GM19468 (cell line): ENCODE data around the gene KLK11.

Experiments
- ATAC-seq: cut with Tn5 transposase; IDR thresholded peaks from one replicate; pipeline ENCODE4 v1.9.1; 2021; ENCODE audit warnings: mild to moderate bottlenecking, moderate library complexity, moderate number of reproducible peaks; ENCODE audit not compliant: unreplicated experiment; ENCODE audit errors: extremely low read depth

The KLK11 gene

DNA sequence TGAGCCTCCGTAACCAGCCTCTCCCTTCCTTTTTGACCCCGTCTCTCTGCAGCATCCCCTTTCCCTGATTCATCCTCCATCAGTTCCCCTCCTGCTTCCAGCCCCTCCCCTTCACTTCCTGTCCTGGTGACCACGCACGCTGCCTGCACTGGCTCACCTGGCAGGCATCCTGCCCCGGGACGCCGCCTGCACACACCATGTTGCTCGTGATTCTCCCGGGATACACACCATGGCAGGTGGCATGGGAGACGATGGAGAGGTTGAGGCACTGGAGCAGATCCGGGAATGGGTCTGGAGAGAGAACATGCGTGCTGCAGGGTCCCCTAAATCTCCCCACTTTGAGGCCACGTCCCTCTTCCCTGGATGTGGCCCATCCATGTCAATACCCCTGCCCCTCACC is 4.2 kb upstream of the KLK11 start:
- ATAC-seq, result no peak

DNA sequence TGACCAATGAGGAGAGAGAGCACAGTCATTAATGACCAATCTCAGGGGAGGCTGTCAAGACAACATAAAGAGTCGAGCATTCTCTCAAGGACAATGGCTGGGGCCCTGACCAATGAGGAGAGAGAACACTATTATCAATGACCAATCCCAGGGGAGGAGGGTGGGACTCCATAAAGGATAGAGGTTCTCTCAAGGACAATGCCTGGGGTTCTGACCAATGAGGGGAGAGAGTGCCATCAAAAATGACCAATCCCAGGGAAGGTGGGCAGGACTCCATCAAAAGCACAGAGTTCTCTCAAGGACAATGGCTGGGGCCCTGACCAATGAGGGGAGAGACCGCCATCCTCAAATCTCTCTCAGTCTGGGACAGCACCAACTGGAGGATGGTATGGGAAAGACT is 3.3 kb upstream of the KLK11 start:
- ATAC-seq, result no peak

DNA sequence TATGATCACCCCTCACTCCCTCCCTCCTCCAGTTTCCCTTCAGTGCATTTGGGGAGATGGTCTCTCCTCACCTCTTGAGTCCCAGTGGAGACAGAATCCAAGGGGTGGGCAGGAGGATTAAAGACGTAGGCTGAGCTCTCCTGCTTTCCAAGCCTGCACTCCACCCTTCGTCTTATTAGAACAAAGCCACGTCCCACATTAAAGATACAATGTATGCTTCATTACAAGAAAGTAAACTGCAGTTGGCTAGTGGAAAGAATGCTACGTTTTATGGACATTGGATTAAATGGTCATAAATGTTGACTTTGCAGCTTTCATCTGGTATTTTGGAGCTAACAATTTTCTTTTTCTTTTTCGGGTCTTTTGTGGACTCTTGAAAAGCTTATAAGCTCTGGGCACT is 1.5 kb upstream of the KLK11 start:
- no peak for ATAC-seq

DNA sequence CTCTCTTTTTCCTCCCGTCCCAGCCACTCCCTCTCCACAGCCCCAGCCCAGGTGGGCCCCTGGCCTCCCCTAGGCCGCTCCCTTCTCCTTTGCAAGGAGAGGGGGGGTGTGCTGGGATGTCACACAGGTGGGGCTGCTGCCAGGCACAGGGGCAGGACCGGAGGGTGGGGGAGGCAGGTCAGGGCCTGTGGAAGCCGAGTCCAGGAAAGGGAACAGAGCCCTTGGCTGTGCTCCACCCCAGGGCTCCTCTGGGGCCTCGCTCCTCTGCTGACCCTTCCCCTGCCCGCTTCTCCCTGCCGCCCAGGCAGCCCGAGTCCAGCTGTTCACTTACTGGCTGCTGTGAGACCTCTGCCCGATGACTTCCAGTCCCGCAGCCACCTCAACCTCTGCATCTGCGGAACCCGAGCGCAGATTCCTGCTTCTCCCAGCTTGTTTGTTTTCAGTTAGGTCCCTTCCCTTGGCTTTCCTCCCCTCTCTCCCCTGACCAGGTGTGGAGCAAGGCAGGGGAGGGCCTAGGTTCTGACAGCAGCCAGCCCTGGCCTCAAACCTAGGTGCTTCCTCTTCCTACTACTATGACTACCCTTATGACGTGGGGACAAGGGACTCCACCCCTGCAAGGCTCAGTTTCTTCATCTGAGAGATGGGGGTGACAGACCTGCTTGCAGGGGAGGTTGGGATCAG is 850 bp upstream of the KLK11 start:
- ATAC-seq, result no peak

DNA sequence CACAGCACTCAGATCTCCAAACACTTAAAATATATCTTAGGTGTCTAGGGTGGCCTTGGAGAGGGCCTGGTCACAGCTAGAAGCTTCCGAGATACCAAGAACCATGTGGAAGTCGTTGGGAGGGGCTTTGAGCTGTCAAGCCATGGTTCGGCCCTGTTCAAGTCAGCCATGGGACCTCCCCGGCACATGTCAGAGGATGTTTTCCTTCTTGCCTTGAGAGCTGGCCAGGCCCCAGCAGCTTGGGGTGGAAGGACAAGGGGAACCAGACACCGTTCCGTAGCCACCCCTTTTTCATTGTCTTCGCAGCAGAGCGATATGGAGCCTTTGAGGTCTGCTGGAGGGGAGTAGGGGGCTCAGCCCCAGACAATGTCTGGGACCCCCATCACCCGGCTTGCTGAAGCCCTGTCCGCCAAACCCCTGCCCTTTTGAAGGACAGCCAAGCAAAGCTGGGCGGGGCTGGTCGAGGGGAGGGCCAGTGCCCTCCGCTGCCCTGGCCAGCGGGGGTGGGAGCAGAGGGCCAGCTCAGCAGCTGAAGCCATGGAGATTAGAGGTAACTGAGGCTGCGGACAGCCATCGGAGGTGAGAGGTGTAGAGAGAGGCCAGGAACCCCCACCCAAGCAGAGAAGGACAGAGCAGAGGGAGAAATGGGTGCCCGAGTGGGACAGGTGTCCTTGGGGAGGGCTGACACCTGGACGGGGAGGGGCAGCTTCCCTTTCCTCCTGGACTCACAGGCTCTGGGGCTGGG is 435 bp downstream of the KLK11 start:
- no peak for ATAC-seq

DNA sequence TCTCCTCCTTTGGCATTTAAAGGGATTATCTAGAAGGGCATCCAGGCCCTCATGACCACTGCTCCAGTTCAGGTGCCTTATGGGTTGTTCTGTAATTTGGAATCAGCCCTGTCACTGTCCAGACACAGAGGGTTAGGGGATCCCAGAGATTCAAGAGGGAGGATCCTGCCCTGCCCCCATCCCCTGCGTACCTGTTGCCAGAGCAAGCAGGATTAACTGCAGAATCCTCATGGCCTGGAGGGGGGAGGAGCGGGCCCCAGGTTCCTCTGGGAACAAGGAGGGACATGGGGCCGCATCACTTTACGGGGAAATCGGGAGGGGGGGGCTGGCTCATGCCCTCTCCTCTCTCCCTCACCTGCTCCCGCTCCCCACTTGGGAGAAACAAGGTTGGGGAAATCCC is 1.0 kb downstream of the KLK11 start:
- no peak for ATAC-seq

DNA sequence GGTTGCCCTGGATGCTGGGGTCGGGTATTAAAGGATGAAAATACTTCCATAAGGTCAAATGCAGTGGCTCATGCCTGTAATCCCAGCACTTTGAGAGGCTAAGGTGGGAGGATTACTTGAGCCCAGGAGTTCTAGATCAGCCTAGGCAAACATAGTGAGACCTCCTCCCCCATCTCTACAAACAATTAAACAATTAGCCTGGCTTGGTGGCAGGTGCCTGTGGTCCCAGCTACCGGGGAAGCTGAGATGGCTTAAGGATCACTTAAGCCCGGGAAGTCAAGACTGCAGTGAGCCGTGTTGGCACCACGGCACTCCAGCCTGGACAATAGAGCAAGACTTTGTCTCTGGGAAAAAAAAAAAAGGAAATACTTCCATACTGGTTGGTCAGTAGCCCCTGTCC is 1.5 kb downstream of the KLK11 start:
- ATAC-seq, result no peak

DNA sequence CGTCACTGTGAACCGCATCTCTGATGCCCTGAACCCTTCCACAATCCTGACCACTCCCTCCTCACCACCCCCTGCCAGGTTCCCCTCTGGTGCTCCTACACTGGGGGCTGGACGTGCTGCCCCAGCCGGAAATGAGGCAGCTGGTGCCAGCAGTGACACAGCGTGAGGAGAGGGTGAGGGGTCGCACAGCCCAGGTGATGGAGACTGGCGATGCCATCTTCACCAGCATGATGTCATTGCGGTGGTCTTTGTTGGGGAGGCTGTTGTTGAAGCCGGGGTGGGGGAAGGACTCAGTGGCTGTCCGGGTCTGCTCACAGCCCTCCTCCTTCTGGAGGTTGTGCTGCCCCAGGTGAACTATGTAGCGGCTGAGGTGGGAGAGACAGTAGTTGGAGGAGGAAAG is 2.5 kb downstream of the KLK11 start:
- no peak for ATAC-seq

DNA sequence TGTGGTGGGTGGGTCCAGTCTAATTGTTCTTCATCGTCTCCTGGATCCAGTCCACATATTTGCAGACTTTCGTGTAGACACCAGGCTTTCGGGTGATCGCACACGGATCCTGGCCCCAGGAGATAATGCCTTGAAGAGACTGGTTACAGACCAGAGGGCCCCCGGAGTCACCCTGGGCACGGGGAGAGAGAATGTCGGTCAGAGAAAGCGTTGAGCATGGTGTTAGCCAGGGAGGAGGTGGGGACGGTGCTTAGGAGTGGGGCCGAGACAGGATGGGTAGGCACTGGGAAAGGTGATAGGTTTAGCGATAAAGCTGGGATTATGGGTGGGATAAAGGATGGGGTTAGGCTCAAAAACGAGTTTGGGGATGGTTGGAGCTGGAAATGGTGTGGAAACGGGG is 3.9 kb downstream of the KLK11 start:
- ATAC-seq, result no peak

DNA sequence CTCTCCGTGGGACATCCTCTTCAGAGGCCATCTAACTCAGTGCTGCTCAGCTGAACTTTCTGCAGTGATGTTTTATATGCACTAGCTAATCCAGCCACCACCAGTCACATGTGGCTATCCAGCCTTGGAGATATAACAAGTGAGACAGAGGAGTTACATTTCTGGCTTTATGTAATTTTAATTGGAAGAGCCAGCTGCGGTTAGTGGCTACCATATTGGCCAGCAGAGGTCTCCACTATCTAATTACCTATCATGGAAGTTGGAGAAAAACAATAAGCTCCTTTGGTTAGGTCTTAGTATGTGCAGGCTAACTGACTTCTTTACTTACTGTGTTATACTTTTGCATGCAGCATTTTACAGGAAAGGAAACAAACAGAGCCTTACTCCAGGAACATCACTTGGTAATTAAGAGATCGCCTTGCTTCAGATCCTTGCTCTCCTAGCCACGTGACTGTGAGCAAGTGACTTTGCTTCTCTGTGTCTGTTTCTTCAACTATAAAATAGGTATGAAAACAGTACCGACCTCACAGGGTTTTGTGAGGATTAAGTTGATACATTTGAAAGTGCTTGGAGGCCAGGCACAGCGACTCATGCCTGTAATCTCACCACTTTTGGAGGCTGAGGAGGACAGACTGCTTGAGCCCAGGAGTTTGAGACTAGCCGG is 5.3 kb downstream of the KLK11 start:
- no peak for ATAC-seq

DNA sequence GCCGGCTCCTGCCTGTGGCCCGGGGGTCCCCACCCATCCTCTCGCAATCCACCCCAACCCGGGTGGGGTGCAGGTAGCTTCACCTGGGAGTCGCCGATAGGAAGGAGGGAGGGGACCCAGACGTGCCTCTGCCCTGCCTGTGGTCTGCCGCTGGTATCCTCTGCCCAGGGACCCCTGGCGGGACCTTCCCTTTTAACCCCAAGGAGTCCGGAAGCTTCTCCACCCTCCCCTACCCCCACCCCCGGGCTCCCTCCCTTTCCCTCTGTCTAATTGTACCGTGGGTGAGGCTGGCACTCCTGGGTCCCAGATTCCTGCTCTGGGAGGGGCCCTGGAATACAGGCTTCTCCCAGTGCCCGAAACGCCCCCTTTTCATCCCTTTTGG is 6.9 kb downstream of the KLK11 start, which contains the start of gene KLK10:
Gene KLK10 (minus strand): TSS at position 166 of the 382 bp plus-strand sequence. CDS start 579 bp downstream, outside the sequence.
- ATAC-seq, result no peak

DNA sequence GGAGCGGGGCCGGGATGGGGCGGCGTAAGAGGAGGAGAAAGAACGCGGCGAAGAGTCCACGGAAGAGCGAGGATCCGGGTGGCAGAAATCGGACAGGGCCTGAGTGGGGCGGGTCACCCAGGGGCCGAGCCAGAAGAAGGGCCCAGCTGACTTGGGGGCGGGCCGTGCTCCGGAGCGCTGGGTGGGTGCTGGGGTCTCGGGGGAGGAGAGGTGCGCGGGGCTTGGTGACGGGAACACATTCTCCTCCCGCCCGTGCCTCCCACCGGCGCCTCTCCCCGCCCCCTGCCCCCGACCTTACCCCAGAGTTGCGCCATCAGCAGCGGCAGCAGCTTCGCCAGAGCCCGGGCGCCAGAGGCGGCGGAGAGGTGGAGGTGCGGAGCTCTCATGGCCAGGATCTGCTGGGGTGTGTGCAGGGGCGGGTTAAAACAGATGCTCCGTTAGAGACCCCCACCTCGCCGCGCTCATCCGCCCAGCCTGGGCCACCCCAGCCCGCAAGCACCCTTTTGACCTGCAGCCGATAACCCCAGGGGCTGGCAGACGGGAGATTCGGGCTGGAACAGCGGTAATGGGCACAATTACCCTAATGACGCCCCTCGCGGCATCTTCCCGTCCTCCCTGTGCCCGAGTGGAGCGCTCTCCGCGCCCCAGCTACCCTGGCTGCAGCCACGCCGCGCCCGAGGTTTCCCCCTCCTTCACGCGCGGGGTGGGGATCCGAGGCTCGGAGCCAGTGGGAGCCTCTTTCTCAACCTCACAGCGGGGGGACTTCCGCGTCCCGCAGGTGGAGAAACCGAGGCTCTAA is 7.5 kb downstream of the KLK11 start:
- no peak for ATAC-seq

DNA sequence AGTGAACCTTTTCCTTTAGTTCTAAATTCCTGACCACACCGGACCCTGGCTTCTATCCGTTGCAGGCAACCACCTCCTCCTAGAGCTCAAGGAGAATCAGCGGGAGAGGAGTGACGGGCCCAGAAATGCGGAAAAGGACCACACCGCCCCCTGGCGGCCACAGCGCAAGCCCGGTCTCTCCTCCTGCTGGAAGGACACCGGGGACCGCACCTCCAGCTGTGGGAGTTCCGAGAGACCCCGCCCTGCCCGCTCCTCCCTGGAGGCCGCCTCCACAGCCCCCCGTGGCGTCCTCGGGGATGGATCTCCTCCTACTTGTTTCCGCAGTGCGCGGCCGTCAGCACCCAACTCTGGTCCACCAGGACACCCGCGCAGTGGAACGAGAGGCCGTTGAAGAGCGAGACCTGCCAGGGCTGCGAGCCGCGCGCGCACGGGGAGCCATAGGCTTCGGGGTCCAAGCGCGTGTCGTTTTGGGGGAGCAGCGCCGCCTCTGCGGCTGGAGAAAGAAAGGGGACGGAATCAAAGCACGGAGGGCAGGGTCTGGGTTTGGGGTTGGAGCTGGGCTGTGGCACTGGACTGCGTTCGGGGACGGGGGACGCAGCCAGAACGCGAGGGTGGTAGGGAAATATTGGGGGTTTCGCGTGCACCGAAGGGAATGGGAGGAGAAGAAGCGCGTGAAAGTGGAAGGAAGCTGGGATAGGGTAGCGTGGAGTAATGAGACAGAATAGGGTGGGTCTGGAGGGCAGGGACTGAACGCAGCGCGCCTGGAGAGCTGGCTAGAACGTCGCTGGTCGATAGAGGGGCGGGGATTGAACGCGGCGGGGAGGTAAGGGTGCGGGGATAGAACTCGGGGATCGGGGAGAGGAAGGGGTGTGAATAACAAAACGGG is 9.4 kb downstream of the KLK11 start:
- no peak for ATAC-seq

DNA sequence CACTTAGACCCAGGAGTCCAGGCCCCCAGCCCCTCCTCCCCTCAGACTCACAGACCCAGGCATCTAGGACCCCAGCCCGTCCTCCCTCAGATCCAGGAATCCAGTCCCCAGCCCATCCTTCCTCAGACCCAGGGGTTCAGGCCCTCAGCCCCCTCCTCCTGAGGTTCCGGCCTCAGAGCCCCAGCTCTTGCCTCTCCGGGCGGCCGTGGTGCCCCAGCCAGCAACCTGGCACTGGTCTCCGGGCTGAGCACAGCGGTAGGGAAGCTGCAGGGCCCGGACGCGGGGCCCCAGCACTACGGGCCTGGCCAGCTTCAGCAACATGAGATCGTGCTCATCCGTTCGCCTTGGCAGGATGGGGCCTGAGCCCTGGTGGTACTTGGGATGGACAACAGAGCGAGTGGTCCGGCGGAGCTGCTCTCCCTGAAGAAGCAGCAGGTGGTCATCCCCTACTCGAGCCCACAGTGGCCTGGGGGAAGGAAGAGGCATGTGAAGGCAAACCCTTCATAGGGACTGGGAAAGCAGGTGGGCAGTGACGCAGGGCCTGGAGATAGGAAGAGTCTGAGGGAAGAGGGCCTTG is 10.6 kb downstream of the KLK11 start:
- ATAC-seq, result no peak

DNA sequence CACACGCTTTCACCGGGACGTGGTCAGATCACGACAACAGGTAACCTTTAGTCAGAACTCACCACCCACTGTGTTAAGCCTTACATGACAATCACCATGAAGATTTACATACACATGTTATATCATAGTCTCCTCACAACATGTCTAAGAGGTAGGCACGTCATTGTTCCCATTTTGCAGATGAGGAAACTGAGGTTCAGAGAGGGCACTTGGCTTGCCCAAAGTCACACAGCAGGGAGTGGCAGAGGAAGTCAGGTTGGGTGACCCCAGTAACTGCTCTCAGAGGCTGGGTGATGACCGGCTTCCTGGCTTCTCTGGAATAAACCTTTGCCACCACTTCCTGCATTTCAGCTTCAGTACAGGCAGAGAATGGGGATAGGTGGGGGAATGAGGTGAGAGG is 12.2 kb downstream of the KLK11 start:
- no peak for ATAC-seq

DNA sequence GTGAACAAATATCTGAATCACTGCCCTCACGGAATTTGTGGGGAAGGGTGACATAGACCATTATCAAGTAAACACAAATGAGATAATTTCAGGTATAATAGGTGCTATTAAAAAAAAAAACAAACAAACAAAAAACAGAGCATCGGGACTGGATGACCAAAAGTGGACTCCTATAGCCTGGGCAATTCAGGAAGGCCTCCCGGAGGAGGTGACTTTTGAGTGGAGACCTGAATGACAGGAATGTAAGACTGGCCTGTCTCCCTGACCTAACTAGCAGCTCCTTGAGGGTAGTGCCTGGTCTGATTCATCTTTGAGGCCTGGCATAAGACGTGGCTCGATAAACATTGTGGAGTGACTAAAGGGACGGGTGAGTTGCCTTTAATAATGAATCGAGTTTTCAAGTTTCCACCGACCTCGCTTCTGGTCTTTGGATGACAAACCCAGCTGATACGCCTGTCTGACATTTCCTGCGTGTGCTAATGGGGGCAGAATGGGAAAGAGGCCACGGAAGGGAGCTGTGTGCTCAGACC is 13.7 kb downstream of the KLK11 start:
- ATAC-seq, result no peak

DNA sequence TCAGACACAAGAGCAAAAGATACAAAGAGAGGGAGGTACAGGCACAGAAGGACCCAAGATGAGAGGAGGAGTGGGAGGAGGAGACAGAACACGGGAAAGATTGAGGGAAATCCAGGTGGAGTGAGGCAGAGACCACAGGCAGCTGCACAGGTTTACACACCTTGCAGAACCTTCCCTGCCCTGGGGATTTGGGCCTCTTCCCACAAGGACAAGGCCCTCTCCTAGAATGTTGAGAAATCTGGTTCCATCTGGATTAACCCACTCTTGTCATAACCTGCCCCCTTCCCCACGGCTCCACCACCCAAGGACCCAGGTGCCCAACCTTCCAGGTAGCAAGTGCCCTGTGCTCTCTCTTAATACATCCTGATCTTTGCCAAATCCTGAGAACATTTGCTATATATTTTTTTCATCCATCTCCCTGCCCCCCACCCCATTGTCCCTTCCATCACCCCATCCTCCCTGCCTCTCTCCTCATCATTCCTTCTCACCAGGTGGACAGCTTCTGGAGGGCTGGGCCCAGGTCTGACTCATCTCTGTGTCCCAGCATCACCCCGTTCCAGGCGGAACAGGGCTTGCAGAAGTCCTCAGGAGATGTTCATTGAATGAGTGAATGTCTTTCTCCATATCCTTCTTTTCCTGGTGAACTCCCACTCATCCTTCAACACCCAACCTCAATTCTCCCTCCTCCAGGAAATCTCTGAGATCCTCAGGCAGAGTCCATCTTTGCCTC is 16.2 kb downstream of the KLK11 start:
- no peak for ATAC-seq

DNA sequence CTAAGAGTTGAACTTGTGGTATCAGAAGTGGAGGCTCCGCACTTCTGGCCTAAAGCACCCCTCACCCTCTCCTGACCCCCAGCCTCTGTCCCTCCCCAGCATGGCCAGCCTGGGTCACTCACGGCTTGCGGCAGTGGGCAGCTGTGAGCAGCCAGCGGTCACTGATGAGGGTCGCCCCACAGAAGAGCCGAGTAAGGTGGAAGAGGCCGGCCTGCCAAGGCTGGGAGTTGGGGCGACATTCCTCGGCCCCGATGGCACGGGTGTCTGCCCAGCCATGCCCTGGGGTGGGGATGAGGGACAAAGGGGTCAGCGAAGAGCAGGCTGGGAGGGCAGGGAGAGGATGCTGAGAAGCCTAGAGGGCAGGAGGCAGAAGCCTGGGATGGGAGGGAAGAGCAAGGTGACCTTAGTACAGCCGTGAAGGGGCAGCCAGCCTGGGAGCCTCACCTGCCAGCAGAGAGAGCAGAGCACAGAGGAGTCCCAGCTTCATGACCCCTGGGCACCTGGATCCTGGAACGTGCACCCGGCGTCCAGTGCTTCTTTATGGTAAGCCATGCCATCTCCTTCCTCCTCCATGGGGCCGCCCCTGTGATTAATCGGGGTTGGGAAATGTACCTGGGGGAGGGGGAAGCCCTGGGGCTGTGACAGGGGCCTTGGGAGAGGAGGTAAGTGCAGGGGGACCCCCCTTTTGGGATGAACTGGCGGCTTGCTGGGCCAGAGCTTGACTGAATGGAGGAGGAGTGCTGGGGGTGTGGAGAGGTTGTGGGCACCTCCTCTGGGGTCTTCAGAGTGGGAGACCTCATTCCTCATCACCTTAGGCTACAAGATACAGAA is 17.1 kb downstream of the KLK11 start:
- no peak for ATAC-seq
